ENCODE data around the gene SYT13. TPM values are rescaled to one million over a fixed set of nuclear protein-coding genes. Genes with fewer than 3 reads are reported as not detected.
"Not testable (repeated sequence)": the region's sequence is repeated elsewhere in the genome, so short reads cannot be mapped to it uniquely, and the experiment has no call there.

The SYT13 gene
- total RNA-seq, 1 donor from 2014 or later, result under 0.01 TPM

DNA sequence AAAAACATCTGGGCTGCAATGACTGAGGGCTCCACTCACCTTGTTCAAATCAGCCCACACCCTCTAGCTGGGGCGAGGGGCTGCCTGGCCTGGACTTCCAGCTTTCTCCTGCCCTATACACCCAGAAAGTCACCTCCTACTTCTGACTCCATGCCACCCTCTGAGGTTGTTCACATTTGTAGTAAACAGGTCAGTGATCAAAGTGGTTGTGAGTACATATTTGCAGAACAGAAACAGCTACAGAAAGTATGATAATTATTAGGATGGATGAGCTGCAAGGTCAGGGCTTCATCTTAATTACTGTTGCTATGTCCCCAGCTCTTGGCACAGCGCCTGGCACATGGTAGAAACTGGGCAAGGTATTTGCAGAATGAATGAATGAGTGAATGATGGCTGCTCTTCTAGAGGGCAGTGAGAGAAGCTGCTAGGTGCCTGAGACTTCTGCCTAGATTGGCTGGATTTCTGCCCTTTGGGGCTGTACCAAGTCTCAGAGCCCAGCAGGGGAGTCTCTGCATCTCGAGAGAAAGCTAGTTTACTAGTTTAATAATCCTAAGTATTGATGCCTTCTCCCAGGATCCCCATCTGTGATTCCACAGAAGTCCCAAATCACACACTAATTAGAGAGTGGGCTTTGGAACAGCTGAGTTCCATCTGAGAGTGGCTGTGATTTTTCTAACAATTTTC lies 36.0 kb downstream of the SYT13 start:
- DNase-seq (ENCODE audit: low read depth in 2 of 2), result no peak

DNA sequence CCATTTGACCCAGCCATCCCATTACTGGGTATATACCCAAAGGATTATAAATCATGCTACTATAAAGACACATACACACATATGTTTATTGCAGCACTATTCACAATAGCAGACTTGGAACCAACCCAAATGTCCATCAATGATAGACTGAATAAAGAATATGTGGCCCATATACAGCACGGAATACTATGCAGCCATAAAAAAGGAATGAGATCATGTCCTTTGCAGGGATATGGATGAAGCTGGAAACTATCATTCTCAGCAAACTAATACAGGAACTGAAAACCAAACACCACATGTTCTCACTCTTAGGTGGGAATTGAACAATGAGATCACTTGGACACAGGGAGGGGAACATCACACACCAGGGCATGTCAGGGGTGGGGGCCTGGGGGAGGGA lies 36.8 kb downstream of the SYT13 start:
- not testable (repeated sequence) for DNase-seq (ENCODE audit: low read depth in 2 of 2)

DNA sequence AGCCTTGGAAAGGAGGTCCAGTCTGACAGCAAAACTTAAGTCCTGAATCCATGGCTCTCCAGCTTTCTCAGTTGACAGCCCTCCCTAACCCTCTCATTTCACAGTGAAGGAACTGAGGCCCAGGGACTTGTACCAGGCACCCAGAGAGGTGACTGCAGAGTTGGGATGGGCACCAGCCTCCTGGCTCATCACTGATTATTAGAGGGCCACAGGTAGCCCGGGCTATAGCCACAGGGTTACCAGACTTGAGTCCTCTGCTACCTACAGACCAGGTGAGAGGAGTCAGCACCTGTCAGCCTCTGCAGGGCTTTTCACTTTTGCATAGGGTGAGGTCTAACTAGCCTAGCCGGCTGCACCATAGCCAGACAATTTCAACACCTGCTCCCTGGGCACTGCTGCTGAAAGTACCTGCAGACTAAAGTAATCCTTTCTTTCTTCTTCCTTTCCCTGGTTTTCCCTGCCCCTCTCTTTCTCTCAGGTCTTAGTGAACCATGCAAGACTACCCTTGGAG lies 37.6 kb downstream of the SYT13 start:
- DNase-seq (ENCODE audit: low read depth in 2 of 2), result no peak

DNA sequence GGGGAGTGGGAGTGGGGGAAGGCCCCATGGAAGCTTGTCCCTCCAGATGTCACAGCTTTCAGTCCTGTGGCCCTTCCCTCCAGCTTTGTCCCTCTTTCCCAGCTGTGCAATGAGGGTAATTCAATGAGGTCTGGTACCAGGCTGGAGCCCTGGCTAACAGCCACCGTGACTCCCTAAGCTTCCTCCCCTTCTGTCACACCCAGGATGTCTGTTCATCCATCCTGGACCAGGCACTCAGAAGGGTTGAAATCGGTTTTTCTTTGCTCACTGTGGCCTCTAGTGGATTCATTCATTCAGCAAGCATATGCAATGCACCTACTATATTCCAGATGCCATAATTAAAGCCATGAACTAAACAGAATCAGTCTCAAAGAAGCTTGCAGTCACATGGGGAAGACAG lies 38.7 kb downstream of the SYT13 start:
- DNase-seq (ENCODE audit: low read depth in 2 of 2), result no peak

DNA sequence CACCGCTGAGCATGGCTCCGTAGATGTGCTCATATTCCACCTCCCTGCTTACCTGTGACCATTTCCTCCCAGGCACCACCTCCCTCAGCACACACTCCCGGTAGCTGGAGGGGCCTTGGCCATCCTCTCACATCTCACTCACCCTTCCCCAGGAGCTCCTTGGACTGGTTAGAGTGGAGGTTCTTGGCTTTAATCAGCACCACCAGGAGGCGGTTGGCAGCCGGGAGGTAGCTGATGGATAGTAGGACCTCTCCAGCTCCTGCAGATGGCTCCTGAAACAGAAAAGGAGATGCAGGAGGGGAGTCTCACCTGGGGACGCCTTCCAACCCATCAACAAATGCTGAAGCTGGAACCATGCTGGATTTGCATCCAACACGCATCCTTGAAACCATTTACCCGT lies 39.9 kb downstream of the SYT13 start:
- DNase-seq (ENCODE audit: low read depth in 2 of 2), result no peak

- DNase-seq (ENCODE audit: low read depth in 2 of 2), result no peak
Observed at GRCh38 chr11:45245218-45246045, 40.7 kb downstream of the SYT13 start.

DNA sequence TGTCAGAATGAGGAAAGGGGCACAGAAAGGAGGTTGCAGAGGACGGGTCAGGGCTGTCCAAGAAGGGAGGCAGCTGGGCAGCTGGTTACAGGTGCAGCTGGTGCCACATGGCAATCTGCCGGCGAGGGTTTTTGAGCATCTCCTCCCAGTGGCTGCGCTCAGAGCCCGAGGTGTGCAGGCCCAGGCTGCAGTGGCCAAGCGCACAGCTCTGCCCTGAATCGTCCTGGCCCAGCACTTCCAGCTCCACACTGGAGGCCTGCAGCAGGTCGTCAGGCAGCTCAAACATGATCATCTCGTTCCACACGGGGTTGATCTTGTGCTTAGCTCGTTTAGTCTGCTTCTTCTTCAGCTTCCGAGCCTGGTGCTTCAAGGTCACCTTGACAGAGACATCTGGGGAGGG lies 42.2 kb downstream of the SYT13 start:
- no peak for DNase-seq (ENCODE audit: low read depth in 2 of 2)

DNA sequence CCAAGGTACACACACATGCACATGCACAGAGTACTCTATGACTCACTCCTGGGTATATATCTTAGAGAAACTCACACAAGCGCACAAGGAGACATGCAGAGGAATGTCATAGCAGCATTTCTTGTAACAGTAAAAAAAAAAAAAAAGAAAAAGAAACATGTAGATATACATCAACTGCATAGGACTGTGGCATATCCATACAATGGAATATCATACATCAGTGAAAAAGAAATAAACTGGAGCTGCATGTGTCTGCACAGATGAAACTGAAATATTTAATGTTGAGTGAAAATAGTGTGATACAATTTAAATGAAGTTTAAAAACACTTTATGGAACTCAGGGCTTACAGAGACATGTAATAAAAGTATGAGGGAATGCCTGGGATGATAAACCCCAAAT lies 46.4 kb downstream of the SYT13 start:
- no peak for DNase-seq (ENCODE audit: low read depth in 2 of 2)

DNA sequence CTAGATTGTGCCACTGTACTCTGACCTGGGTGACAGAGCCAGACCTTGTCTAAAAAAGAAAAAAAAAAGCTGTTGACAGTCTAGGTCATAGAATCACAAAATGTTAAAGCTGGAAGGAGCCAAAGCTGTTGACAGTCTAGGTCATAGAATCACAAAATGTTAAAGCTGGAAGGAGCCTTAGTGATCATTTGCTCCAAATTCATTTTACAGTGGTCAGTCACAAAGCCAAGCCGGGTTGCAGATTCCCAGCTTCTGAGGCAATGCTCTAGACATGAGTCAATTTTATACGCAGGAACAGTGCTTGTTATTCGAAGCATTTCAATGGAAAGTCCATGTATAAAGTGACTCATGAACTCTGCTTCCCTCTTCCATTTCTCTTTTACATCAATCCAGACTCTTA lies 47.4 kb downstream of the SYT13 start:
- peak in 1 of 2 donors; percentile 22 for DNase-seq (ENCODE audit: low read depth in 2 of 2)

DNA sequence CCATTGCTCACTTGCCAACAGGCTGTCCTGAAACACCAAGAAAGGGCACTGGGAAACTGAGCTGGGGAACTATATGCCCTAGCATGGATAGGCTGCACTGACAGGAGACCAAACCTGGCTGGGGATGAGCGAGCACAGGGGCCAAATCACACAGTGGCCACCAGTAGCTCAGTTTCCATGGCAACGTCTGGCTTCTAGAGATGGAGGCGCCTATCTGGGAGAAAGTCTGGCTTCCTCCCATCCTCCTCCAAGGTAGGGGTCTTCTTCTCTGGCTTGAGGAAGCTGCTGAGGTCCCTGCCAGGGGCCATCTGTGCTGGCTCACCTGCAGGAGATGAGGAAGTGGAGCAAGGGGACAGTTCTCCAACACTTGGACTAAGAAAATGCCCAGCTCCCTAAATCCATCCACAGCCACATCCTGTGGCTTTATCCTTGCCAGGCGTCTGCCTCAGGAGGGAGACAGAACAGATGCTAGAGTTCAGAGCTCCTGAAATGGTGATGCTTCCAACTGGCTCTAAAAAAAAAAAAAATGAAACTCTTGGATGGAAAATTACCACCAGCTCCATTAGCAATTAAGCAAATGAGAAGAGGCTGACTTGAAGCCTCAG lies 48.3 kb downstream of the SYT13 start:
- DNase-seq (ENCODE audit: low read depth in 2 of 2), result no peak

DNA sequence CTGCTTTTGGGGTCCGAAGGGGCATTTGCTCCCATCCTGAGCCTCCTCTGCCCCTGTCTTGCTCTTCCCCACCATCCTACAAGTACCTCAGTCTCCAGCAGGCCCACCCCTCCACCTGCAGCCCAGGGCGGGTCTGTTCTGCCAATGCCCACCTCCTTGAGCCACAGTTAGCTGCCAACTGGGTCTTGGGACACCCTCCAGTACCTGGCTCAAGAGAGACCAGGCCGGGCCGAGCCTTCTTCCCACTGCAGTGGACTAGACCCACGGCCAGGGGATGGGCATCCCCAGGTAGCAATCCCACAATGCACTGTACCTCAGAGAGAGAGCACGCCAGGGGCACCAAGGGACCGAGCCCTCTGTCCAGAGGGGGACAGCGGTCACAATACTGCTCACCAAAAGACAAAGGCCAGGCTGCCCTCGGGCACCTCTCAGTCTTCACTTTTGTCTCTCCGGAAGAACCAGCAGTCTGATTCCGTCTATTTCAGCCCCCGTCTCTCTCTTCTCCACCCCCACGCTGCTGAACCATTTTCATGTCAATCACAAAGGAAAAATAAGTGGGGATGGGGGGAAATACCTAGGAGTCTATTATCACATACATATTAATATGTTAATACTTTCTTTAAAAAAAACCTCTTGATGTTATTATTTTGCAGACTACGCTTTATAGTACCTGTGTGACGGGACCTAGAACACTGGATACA lies 51.7 kb downstream of the SYT13 start:
- no peak for DNase-seq (ENCODE audit: low read depth in 2 of 2)

GRCh38 chr11:45233804-45234170 lies 52.4 kb downstream of the SYT13 start:
- no peak for DNase-seq (ENCODE audit: low read depth in 2 of 2)

DNA sequence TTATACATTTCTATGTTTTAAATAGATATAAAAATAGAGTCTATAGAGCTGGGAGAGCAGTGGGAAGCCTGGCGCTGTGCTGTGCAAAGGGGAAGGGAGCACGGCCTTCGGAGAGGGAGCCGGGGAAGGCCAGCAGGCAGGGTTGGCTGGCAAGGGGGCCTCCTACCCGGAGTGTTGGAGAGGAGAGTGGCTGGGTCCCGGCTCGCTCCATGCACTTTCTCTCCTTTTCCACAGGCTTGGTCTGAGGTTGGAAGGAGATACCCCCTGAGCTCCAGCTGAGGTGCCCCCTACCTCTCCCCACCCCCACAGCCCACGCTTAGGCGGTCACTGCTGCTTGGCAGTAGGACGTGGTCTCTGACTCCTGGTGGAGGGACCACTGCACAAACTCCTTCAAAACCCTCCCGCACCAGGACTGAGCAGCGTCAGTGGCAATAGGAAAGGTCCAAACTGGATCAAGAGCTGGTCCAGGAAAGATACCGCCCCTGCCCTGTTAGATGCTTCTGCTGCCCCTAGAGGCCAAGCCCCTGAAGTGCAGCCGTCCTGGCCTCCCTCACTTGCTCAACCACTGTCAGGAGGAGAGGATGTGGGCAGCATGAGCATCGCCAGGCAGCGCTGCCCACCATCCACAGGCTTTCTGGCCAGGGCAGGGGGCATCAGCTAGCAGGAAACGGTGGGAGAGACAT lies 52.9 kb downstream of the SYT13 start:
- DNase-seq (ENCODE audit: low read depth in 2 of 2), result peak; percentile 15 to 54

- no peak for DNase-seq (ENCODE audit: low read depth in 2 of 2)
Observed at GRCh38 chr11:45232341-45233080, 53.6 kb downstream of the SYT13 start.

GRCh38 chr11:45229401-45230020 lies 56.6 kb downstream of the SYT13 start:
- DNase-seq (ENCODE audit: low read depth in 2 of 2), result no peak

GRCh38 chr11:45227836-45228235 lies 58.3 kb downstream of the SYT13 start:
- no peak for DNase-seq (ENCODE audit: low read depth in 2 of 2)

GRCh38 chr11:45226901-45227300 lies 59.2 kb downstream of the SYT13 start:
- no peak for DNase-seq (ENCODE audit: low read depth in 2 of 2)

DNA sequence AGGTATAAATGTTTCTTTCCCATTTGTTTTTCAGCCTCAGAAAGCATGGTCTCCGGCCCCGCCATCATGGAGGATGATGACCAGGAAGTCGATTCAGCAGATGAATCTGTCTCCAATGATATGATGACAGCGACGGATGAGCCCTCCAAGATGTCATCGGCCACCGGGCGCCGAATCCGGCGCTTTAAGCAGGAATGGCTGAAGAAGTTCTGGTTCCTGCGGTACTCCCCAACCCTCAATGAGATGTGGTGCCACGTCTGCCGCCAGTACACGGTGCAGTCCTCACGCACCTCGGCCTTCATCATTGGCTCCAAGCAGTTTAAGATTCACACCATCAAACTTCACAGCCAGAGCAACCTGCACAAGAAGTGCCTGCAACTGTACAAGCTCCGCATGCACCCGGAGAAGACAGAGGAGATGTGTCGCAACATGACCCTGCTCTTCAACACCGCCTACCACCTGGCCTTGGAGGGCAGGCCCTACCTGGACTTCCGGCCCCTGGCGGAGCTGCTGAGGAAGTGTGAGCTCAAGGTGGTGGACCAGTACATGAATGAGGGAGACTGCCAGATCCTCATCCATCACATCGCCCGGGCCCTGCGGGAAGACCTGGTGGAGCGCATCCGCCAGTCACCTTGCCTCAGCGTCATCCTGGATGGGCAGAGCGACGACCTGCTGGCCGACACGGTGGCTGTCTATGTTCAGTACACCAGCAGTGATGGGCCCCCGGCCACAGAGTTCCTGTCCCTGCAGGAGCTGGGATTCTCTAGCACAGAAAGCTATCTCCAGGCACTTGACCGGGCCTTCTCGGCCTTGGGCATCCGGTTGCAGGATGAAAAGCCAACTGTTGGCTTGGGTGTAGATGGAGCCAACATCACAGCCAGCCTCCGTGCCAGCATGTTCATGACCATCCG lies 59.9 kb downstream of the SYT13 start:
- DNase-seq (ENCODE audit: low read depth in 2 of 2), result no peak

GRCh38 chr11:45225277-45225676 lies 60.9 kb downstream of the SYT13 start:
- no peak for DNase-seq (ENCODE audit: low read depth in 2 of 2)
